Heart left ventricle (tissue), 13 donors: ENCODE results near the gene APOD.

Experiments
- CTCF ChIP-seq, 12 donors: fragments of 200-600 bp; sonication (generic) in 4 of 12; IDR thresholded peaks; one replicate each; pipeline versions ENCODE4 v1.5.0 to v1.8.0; 2018 to 2022; ENCODE audit warnings: antibody characterized with exemption in 12 of 12, mild to moderate bottlenecking in 5 of 12
- POLR2A ChIP-seq, 2 donors: fragments of 450-650 bp; IDR thresholded peaks; one replicate each; pipeline ENCODE4 v1.6.1; 2017; ENCODE audit warnings: antibody characterized with exemption in 2 of 2, mild to moderate bottlenecking in 2 of 2, moderate library complexity in 2 of 2
- donor health status: ischemic (EF 13 %, LVEDD 7.1; RV severe dilation, severe dysfunction).
- donor health status: DM: no; HTN: yes; CAD: no.
- donor health status: DM: no; HTN: no; CAD: no.
- donor health status: ischemic (EF 25% LVEDD 6.9; RV normal size, moderate dysfunction).
- donor health status: ischemic (EF 25% LVEDD 5.7; RV mildly dilated, moderate dysfunction).
- donor health status: ischemic (EF 35%, LVEDD 5.7; RV mildly dilated, moderate dysfunction).
- donor health status: nonischemic (EF 11% LVEDD 7.7; RV severe dilation, severe dysfunction).
- donor health status: DM: yes; HTN: yes; CAD: no.
- donor health status: PGD.
- donor health status: ischemic (EF 29% LVEDD 5.4; RV normal size, mild dysfunction).
- donor health status: nonischemic (EF 23%, LVEDD 6.1; RV moderate dilation, normal function).

GRCh38 chr3:195524171-195524896, 59.4 kb downstream of the APOD start:
- TF ChIP-seq CTCF (IDR thresholded peaks at IDR 0.05) (no peak), POLR2A (IDR thresholded peaks at IDR 0.05) (no peak)
